Tibial nerve (tissue), 4 donors: Measurements from ENCODE around the gene TIE1.

Experiments used
- CTCF ChIP-seq, 5 experiments: fragments of 200-600 bp in 3 of 5; fragments of 450-650 bp in 2 of 5; sonication (generic) in 3 of 5; IDR thresholded peaks; one replicate each; pipeline ENCODE4 v1.5.1; 2016 to 2019; ENCODE audit warnings: antibody characterized with exemption in 5 of 5, mild to moderate bottlenecking in 3 of 5, moderate library complexity in 2 of 5
- EP300 ChIP-seq, 2 donors: sonication (generic); formaldehyde crosslinking; IDR thresholded peaks; one replicate each; pipeline ENCODE4 v1.6.1; 2017; ENCODE audit warnings: antibody characterized with exemption in 2 of 2, mild to moderate bottlenecking in 1 of 2
- POLR2A ChIP-seq, 2 donors: fragments of 450-650 bp; IDR thresholded peaks; one replicate each; pipeline ENCODE4 v1.6.1; 2017; ENCODE audit warnings: antibody characterized with exemption in 2 of 2, mild to moderate bottlenecking in 2 of 2, moderate library complexity in 2 of 2

DNA sequence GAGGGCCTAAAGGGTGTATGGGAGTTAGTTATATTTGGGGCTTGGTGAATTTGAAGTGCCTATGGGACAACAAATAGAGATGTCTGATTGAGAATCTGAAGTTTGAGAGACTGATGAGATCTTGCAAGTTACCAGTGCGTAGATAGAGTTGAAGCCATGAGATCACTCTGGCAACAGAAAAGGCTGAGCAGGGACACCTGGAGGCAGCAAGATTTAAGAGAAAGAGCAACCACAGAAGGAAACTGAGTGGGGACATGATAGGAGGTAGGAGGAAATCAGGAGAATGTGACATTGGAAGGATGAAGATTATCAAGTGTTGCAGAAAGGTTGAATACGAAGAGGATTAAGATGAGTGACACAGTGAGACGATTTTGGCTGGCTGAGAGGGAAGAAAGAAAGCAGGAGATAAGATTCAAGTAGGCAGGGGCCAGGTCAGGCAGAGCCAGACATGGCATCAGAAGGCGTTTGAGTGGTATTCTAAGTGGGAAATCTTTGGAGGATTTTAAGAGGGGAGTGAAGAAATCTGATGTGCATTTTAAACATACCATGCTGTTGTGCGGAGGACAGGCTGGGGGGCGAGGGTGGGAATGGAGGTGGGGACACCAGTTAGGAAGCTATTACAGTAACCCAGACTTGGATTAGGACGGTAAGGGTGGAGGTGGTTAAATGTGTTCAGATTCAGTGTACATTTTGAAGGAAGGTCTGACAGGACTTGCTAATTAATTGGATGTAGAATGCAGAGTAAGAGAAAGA, 33.8 kb downstream of the TIE1 start:
- TF ChIP-seq CTCF (IDR thresholded peaks at IDR 0.05) (no peak), POLR2A (IDR thresholded peaks at IDR 0.05) (no peak), EP300 (IDR thresholded peaks at IDR 0.05) (no peak)
